ENCODE measurements around the gene SYCN.
"Not testable (repeated sequence)": the region's sequence is repeated elsewhere in the genome, so short reads cannot be mapped to it uniquely, and the experiment has no call there.

DNA sequence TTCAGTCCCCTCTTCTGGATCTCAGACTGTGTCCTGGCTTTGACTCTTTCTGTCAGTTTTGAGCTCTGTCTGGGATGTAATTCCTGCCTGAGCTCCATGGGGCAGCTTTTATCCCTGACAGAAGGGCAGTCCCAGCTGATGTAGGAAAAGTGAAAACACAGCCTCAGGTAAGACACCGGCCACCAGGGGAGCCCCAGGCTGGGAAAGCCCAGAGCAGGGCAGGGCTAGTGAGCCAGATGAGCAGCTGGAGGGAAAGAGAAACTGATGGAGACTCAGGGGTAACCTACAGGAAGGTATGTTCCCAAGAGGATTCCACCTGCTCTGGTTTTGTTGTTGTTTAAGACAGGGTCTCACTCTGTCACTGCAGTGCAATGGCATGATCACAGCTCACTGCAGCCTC is 41.1 kb upstream of the SYCN start:
- TF ChIP-seq, protein P1, sequence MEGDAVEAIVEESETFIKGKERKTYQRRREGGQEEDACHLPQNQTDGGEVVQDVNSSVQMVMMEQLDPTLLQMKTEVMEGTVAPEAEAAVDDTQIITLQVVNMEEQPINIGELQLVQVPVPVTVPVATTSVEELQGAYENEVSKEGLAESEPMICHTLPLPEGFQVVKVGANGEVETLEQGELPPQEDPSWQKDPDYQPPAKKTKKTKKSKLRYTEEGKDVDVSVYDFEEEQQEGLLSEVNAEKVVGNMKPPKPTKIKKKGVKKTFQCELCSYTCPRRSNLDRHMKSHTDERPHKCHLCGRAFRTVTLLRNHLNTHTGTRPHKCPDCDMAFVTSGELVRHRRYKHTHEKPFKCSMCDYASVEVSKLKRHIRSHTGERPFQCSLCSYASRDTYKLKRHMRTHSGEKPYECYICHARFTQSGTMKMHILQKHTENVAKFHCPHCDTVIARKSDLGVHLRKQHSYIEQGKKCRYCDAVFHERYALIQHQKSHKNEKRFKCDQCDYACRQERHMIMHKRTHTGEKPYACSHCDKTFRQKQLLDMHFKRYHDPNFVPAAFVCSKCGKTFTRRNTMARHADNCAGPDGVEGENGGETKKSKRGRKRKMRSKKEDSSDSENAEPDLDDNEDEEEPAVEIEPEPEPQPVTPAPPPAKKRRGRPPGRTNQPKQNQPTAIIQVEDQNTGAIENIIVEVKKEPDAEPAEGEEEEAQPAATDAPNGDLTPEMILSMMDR (IDR thresholded peaks at IDR 0.05), result not testable (repeated sequence)
- TF ChIP-seq POLR2A (IDR thresholded peaks at IDR 0.05), result not testable (repeated sequence)

Data from tibial nerve (tissue), 3 donors.